OCI-LY7 (cell line): ENCODE data around the gene TRIM38. TPM values are rescaled to one million over a fixed set of nuclear protein-coding genes. Genes with fewer than 3 reads are reported as not detected.

Experiments
- BruUV-seq: library from RNA; stranded (reverse); fragments of 400-500 nt; replicated peaks from 2 replicates; lab custom pipeline; 2021; lab: Mats Ljungman, UMichigan
- CTCF ChIA-PET: fragments of 300-600 bp; sonication (Branson Sonifier 250); formaldehyde crosslinking; loops from one replicate; lab custom pipeline; 2022; ENCODE audit warnings: antibody characterized with exemption; ENCODE audit not compliant: unreplicated experiment; lab: Charles Lee
- POLR2A ChIA-PET: fragments of 300-600 bp; sonication (Branson Sonifier 250); formaldehyde crosslinking; loops from one replicate; lab custom pipeline; 2022; ENCODE audit warnings: antibody characterized with exemption; lab: Charles Lee
- DNase-seq: peaks from one replicate; pipeline ENCODE4 v3.0.0-alpha.2; 2015; ENCODE audit warnings: low spot score
- H2AFZ ChIP-seq: fragments of 200-600 bp; sonication (generic), shearing (Covaris generic); 2 replicates; pipeline ENCODE4 v1.6.1; 2014; ENCODE audit warnings: mild to moderate bottlenecking, antibody characterized with exemption, low read length, moderate library complexity
- H3K27ac ChIP-seq: fragments of 200-600 bp; sonication (generic); 2 replicates; pipeline ENCODE4 v1.5.1; 2014; ENCODE audit warnings: mixed run types, low read depth, mild to moderate bottlenecking, moderate library complexity, low read length, inconsistent platforms; ENCODE audit not compliant: poor library complexity, severe bottlenecking
- H3K36me3 ChIP-seq: fragments of 200-600 bp; sonication (generic); 2 replicates; pipeline ENCODE4 v1.6.1; 2014; ENCODE audit warnings: mild to moderate bottlenecking, antibody characterized with exemption, low read length, moderate library complexity, mixed read lengths; ENCODE audit not compliant: insufficient read depth
- H3K4me1 ChIP-seq: fragments of 200-600 bp; sonication (generic); 2 replicates; pipeline ENCODE4 v1.5.1; 2014; ENCODE audit warnings: mild to moderate bottlenecking, low read length; ENCODE audit not compliant: insufficient read depth, poor library complexity, severe bottlenecking
- H3K4me2 ChIP-seq: fragments of 200-600 bp; sonication (generic); 2 replicates; pipeline ENCODE4 v1.6.1; 2014; ENCODE audit warnings: mild to moderate bottlenecking, low read length
- H3K4me3 ChIP-seq: fragments of 200-600 bp; sonication (generic); 2 replicates; pipeline ENCODE4 v1.5.1; 2014; ENCODE audit warnings: mild to moderate bottlenecking, low read depth, low read length; ENCODE audit not compliant: poor library complexity, severe bottlenecking
- H3K79me2 ChIP-seq: fragments of 200-600 bp; sonication (generic); 2 replicates; pipeline ENCODE4 v1.6.1; 2016; ENCODE audit warnings: low read depth, mild to moderate bottlenecking, low read length, moderate library complexity, mixed read lengths; ENCODE audit not compliant: insufficient read depth
- H3K9me2 ChIP-seq: fragments of 200-600 bp; sonication (generic); 2 replicates; pipeline ENCODE4 v1.6.1; 2016; ENCODE audit warnings: mild to moderate bottlenecking, low read length, mixed read lengths; ENCODE audit not compliant: insufficient read depth
- H3K9me3 ChIP-seq: fragments of 200-600 bp; sonication (generic); 2 replicates; pipeline ENCODE4 v1.6.1; 2014; ENCODE audit warnings: mild to moderate bottlenecking, mixed run types, low read length, mixed read lengths
- H4K20me1 ChIP-seq: fragments of 200-600 bp; sonication (generic); 2 replicates; pipeline ENCODE4 v1.6.1; 2014; ENCODE audit warnings: mild to moderate bottlenecking, antibody characterized with exemption, low read length, moderate library complexity, mixed read lengths; ENCODE audit not compliant: insufficient read depth
- CTCF ChIP-seq: fragments of 200-600 bp; sonication (generic); conservative IDR thresholded peaks from 2 replicates; pipeline ENCODE4 v1.5.1; 2014; ENCODE audit warnings: mild to moderate bottlenecking, antibody characterized with exemption, low read length, moderate library complexity, mixed read lengths
- EZH2phosphoT487 ChIP-seq: fragments of 200-600 bp; sonication (generic); IDR thresholded peaks from 2 replicates; pipeline ENCODE4 v1.6.1; 2018; ENCODE audit warnings: low read depth, borderline replicate concordance, mild to moderate bottlenecking, mixed run types, antibody characterized with exemption, low read length, moderate library complexity, mixed read lengths
- intact Hi-C: fragments of 100-400 bp; cut with micrococcal nuclease; formaldehyde crosslinking; loops from one replicate; pipeline ENCODE4 v1.10.0; 2022; ENCODE audit not compliant: unreplicated experiment
- total RNA-seq, 2 experiments: library from RNA; depleted of rRNA in 1 of 2; stranded (reverse); fragments of >200 nt in 1 of 2; shearing (Covaris generic) in 1 of 2; gene quantifications; 2 replicates each; pipeline ENCODE4 v1.2.3, GENCODE V29; 2014 to 2022

TRIM38 gene
- total RNA-seq, 2 experiments from 2014 or later: 12.8 to 14.8 TPM

GRCh38 chr6:25990172-25990873 lies 27.7 kb downstream of the TRIM38 start:
- no peak overlapping the region for H3K4me3 ChIP-seq
- H3K4me2 ChIP-seq: no peak overlapping the region
- peaks cover 4% of the 10 kb centered on the region; the same call in 1 of the 2 replicates for H3K79me2 ChIP-seq
- TF ChIP-seq EZH2phosphoT487 (no peak), CTCF (no peak)
- H3K9me3 ChIP-seq: no peaks in the 10 kb centered on the region
- H3K9me2 ChIP-seq: no peaks in the 10 kb centered on the region
- H3K36me3 ChIP-seq: peaks cover 27% of the 10 kb centered on the region
- intact Hi-C loops: loop anchor here (5.0 kb wide), 1 partner anchor 268 kb away; no protein-coding TSS in a partner anchor
- ChIA-PET POLR2A (interaction anchor here (0.7 to 4.3 kb wide), 4 partner anchors 8 to 31 kb away, joined by 3 to 50 read pairs (median 7); a partner anchor contains a TSS), CTCF (no interaction called here)
- DNase-seq: no peak
- no peaks in the 10 kb centered on the region for H4K20me1 ChIP-seq
- peaks cover 28% of the 10 kb centered on the region for H3K4me1 ChIP-seq
- H3K27ac ChIP-seq: no peak overlapping the region
- no peak overlapping the region for H2AFZ ChIP-seq
- no TSS peak for BruUV-seq

DNA sequence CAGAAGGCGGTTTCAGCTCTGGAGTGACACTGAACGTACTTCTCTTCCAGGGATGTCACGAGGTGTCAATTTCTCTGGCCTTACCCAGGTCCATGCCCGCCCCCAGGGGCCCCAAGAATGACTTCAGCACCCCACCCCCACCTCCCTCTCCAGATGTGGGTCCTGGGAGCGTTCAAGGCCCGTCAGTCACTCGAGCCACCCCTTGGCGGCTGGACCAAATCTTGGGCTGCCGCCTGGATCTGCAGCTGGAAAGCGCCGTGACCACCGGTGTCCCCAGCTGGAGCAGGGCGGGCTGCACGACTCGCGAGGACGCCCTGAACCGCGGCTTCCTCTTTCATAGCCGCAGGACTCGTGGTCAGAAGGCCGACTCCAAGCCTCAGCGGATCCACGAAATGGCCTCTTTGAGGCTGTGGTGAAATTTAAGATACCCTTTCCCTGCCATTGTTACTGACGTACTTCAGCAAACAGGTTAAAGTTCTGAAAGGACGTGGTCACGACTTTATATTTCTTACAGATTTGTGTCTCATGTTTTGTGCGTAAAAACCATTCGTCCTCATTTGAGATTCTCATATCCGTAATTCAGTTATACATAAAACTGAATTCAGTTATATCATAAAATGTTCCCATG lies 29.3 kb downstream of the TRIM38 start:
- TSS peak; percentile 95 for BruUV-seq
- intact Hi-C loops: loop anchor here (1.0 to 5.0 kb wide), 2 partner anchors 28 to 270 kb away; a partner anchor contains a TSS
- peak; percentile 74 for DNase-seq

More for the DNA sequence above, 29.3 kb downstream of the TRIM38 start:
- Histone ChIP-seq H3K4me3 (peak overlapping the region; percentile 70), H2AFZ (peak overlapping the region; percentile 94; the same call in 1 of the 2 replicates), H3K79me2 (peaks cover 14% of the 10 kb centered on the region; the same call in 1 of the 2 replicates), H3K9me3 (no peaks in the 10 kb centered on the region), H3K27ac (peak overlapping the region; percentile 63), H3K36me3 (peaks cover 13% of the 10 kb centered on the region; the same call in 1 of the 2 replicates), H3K4me2 (peak overlapping the region; percentile 89), H3K4me1 (peaks cover 44% of the 10 kb centered on the region), H3K9me2 (no peaks in the 10 kb centered on the region), H4K20me1 (no peaks in the 10 kb centered on the region)
- CTCF ChIA-PET: interaction anchor here (0.7 to 1.6 kb wide), 4 partner anchors 18 to 1816 kb away, joined by 3 to 7 read pairs (median 4); a partner anchor contains a TSS
- TF ChIP-seq EZH2phosphoT487: no peak
- no peak for TF ChIP-seq CTCF
- POLR2A ChIA-PET: interaction anchor here (0.6 to 4.3 kb wide), 16 partner anchors 10 to 1902 kb away, joined by 3 to 50 read pairs (median 5); partner anchors contain the start of gene TRIM38
